Activated CD8-positive, alpha-beta memory T cell treated with anti-CD3 and anti-CD28 coated beads for 24 hours (primary cell): ENCODE data around the gene NEBL.

ENCODE experiments used
- DNase-seq: peaks from one replicate; pipeline ENCODE4 v3.0.0-alpha.2; 2020

NEBL gene

GRCh38 chr10:20898866-20899535 is 1.9 kb upstream of the NEBL start:
- DNase-seq = no peak

- DNase-seq = no peak
These were observed 3.8 kb downstream of the NEBL start for GRCh38 chr10:20893297-20893696.

- no peak for DNase-seq
These were observed 4.3 kb downstream of the NEBL start for GRCh38 chr10:20892796-20893195.

- DNase-seq = no peak
These were observed 5.0 kb downstream of the NEBL start for GRCh38 chr10:20892011-20892585.

- no peak for DNase-seq
These were observed 5.8 kb downstream of the NEBL start for GRCh38 chr10:20891338-20891714.

GRCh38 chr10:20890491-20891337 is 6.4 kb downstream of the NEBL start:
- no peak for DNase-seq

- no peak for DNase-seq
These were observed 7.1 kb downstream of the NEBL start for GRCh38 chr10:20890009-20890408.

GRCh38 chr10:20888620-20889330 is 8.3 kb downstream of the NEBL start:
- no peak for DNase-seq

GRCh38 chr10:20887706-20888555 is 9.2 kb downstream of the NEBL start:
- no peak for DNase-seq

GRCh38 chr10:20885678-20886077 is 11.4 kb downstream of the NEBL start:
- DNase-seq = no peak

GRCh38 chr10:20883552-20883951 is 13.6 kb downstream of the NEBL start:
- DNase-seq = no peak

GRCh38 chr10:20882091-20882490 is 15.0 kb downstream of the NEBL start:
- DNase-seq = no peak

GRCh38 chr10:20879136-20879535 is 18.0 kb downstream of the NEBL start:
- no peak for DNase-seq

GRCh38 chr10:20877986-20878983 is 18.8 kb downstream of the NEBL start:
- DNase-seq = no peak

- DNase-seq = no peak
These were observed 19.6 kb downstream of the NEBL start for GRCh38 chr10:20877554-20877953.

GRCh38 chr10:20874261-20874660 is 22.9 kb downstream of the NEBL start:
- no peak for DNase-seq

GRCh38 chr10:20871970-20872369 is 25.1 kb downstream of the NEBL start:
- DNase-seq = no peak

- DNase-seq = no peak
These were observed 26.3 kb downstream of the NEBL start for GRCh38 chr10:20870834-20871233.

- DNase-seq = no peak
These were observed 34.1 kb downstream of the NEBL start for GRCh38 chr10:20863008-20863407.

- DNase-seq = no peak
These were observed 38.6 kb downstream of the NEBL start for GRCh38 chr10:20858292-20859124.
